Sigmoid colon (tissue), 7 donors: ENCODE results near the gene BDP1. TPM values are rescaled to one million over a fixed set of nuclear protein-coding genes. Genes with fewer than 3 reads are reported as not detected.
"Not testable (repeated sequence)": the region's sequence is repeated elsewhere in the genome, so short reads cannot be mapped to it uniquely, and the experiment has no call there.

Experiments used
- DNase-seq: peaks from one replicate; pipeline ENCODE4 v3.0.0-alpha.2; 2019
- H3K27ac ChIP-seq, 4 donors: fragments of 200-600 bp; sonication (generic); one replicate each; pipeline ENCODE4 v1.5.1; 2016 to 2019; ENCODE audit warnings: mild to moderate bottlenecking in 1 of 4
- H3K27me3 ChIP-seq, 3 donors: fragments of 200-600 bp; sonication (generic); one replicate each; pipeline ENCODE4 v1.5.1; 2019; ENCODE audit warnings: mild to moderate bottlenecking in 1 of 3
- H3K36me3 ChIP-seq, 4 donors: fragments of 200-600 bp; sonication (generic); one replicate each; pipeline ENCODE4 v1.5.1; 2016 to 2019
- H3K4me1 ChIP-seq, 4 donors: fragments of 200-600 bp; sonication (generic); one replicate each; pipeline ENCODE4 v1.5.1; 2017 to 2019
- H3K4me3 ChIP-seq, 4 donors: fragments of 200-600 bp; sonication (generic); one replicate each; pipeline ENCODE4 v1.5.1; 2017 to 2019; ENCODE audit warnings: mild to moderate bottlenecking in 2 of 4, moderate library complexity in 1 of 4
- H3K9me3 ChIP-seq, 4 donors: fragments of 200-600 bp in 3 of 4; sonication (generic) in 3 of 4; one replicate each; pipeline versions ENCODE4 v1.5.1 to v1.6.1; 2013 to 2019
- CTCF ChIP-seq, 4 experiments: fragments of 450-650 bp in 3 of 4; fragments of 200-600 bp in 1 of 4; IDR thresholded peaks; one replicate each; pipeline ENCODE4 v1.5.1; 2016 to 2019; ENCODE audit warnings: antibody characterized with exemption in 4 of 4, mild to moderate bottlenecking in 3 of 4, moderate library complexity in 2 of 4
- EP300 ChIP-seq, 4 donors: sonication (generic); formaldehyde crosslinking; IDR thresholded peaks; one replicate each; pipeline ENCODE4 v1.6.1; 2017; ENCODE audit warnings: antibody characterized with exemption in 4 of 4
- POLR2A ChIP-seq, 2 donors: fragments of 450-650 bp; IDR thresholded peaks; one replicate each; pipeline ENCODE4 v1.6.1; 2016; ENCODE audit warnings: antibody characterized with exemption in 2 of 2, mild to moderate bottlenecking in 2 of 2, moderate library complexity in 2 of 2
- POLR2AphosphoS5 ChIP-seq, 4 donors: sonication (generic); formaldehyde crosslinking; IDR thresholded peaks; one replicate each; pipeline ENCODE4 v1.6.1; 2017; ENCODE audit warnings: antibody characterized with exemption in 4 of 4
- WGBS, 2 donors: extraction: QIAGEN DNeasy Blood & Tissue Kit; methylation state at CpG; one replicate each; pipeline ENCODE4 v1.1.7; 2013; 5-methylcytosine and 5-hydroxymethylcytosine counted together
- intact Hi-C: fragments of 100-400 bp; cut with DNase I; formaldehyde crosslinking; loops from one replicate; pipeline ENCODE4 v1.15.1; 2023
- polyA plus RNA-seq, 3 donors: library from polyadenylated mRNA; stranded (reverse); fragments of 200-250 nt; gene quantifications; one replicate each; pipeline ENCODE4 v1.2.3, GENCODE V29; 2013
- total RNA-seq, 4 donors: library from RNA; depleted of rRNA; stranded (reverse); fragments of >200 nt; gene quantifications; one replicate each; pipeline ENCODE4 v1.1.0, GENCODE V29; 2016
- donor health status: healthy with polysubstance abuse.
- donor health status: Bipolar disorder and iron deficiency.
- donor health status: healthy.

Gene BDP1
- total and polyA plus RNA-seq, 7 donors = 4.8 to 33.0 (median 26.6) TPM

GRCh38 chr5:71569748-71570509 is 114.5 kb downstream of the BDP1 start:
- Histone ChIP-seq H3K27me3 (no peaks in the 10 kb centered on the region), H3K4me3 (no peak overlapping the region), H3K9me3 (no peaks in the 10 kb centered on the region), H3K27ac (no peak overlapping the region), H3K36me3 (peaks cover 0 to 24% (median 3%) of the 10 kb centered on the region in 4 donors), H3K4me1 (no peaks in the 10 kb centered on the region)
- 87 to 94% methylated on average over 5 of the region's 5 CpGs for WGBS, 2 donors
- DNase-seq = no peak
- intact Hi-C loops = no loop called here
- TF ChIP-seq POLR2A (IDR thresholded peaks at IDR 0.05) (no peak), EP300 (IDR thresholded peaks at IDR 0.05) (no peak), CTCF (IDR thresholded peaks at IDR 0.05) (no peak), POLR2AphosphoS5 (IDR thresholded peaks at IDR 0.05) (no peak)

GRCh38 chr5:71571811-71572210 is 116.4 kb downstream of the BDP1 start:
- H3K4me3 ChIP-seq, H3K4me1 ChIP-seq, DNase-seq, H3K9me3 ChIP-seq, H3K27me3 ChIP-seq, intact Hi-C loops, H3K27ac ChIP-seq: not testable (repeated sequence)
- H3K36me3 ChIP-seq = peaks cover 0 to 11% (median 3%) of the 10 kb centered on the region in 4 donors
- 96% methylated on average over 7 of the region's 7 CpGs for WGBS, 2 donors

- no peaks in the 10 kb centered on the region for H3K9me3 ChIP-seq
- H3K4me3 ChIP-seq = no peak overlapping the region
- no peak for TF ChIP-seq EP300 (IDR thresholded peaks at IDR 0.05)
- TF ChIP-seq POLR2A (IDR thresholded peaks at IDR 0.05) = no peak
- no peak for TF ChIP-seq CTCF (IDR thresholded peaks at IDR 0.05)
- TF ChIP-seq POLR2AphosphoS5 (IDR thresholded peaks at IDR 0.05) = no peak
- 81 to 83% methylated on average over 7 of the region's 7 CpGs for WGBS, 2 donors
- peaks cover 0 to 1% (median 0%) of the 10 kb centered on the region in 4 donors for H3K36me3 ChIP-seq
- no peaks in the 10 kb centered on the region for H3K27me3 ChIP-seq
- intact Hi-C loops = no loop called here
- no peak for DNase-seq
- no peak overlapping the region for H3K27ac ChIP-seq
- no peaks in the 10 kb centered on the region for H3K4me1 ChIP-seq
These were observed 118.1 kb downstream of the BDP1 start for GRCh38 chr5:71573591-71573990.

GRCh38 chr5:71575588-71575987 is 120.1 kb downstream of the BDP1 start:
- intact Hi-C loops, H3K36me3 ChIP-seq, H3K9me3 ChIP-seq, H3K27me3 ChIP-seq, H3K4me1 ChIP-seq, DNase-seq, H3K27ac ChIP-seq, H3K4me3 ChIP-seq: not testable (repeated sequence)
- 91 to 92% methylated on average over 4 of the region's 4 CpGs for WGBS, 2 donors

GRCh38 chr5:71576241-71576640 is 120.8 kb downstream of the BDP1 start:
- no peak for DNase-seq
- H3K9me3 ChIP-seq = no peaks in the 10 kb centered on the region
- no peaks in the 10 kb centered on the region for H3K36me3 ChIP-seq
- H3K4me3 ChIP-seq = no peak overlapping the region
- H3K27me3 ChIP-seq = no peaks in the 10 kb centered on the region
- TF ChIP-seq EP300 (IDR thresholded peaks at IDR 0.05) (no peak), POLR2A (IDR thresholded peaks at IDR 0.05) (no peak), CTCF (IDR thresholded peaks at IDR 0.05) (no peak), POLR2AphosphoS5 (IDR thresholded peaks at IDR 0.05) (no peak)
- H3K27ac ChIP-seq = no peak overlapping the region
- H3K4me1 ChIP-seq = no peaks in the 10 kb centered on the region
- WGBS, 2 donors = 98% methylated on average over 3 of the region's 3 CpGs
- intact Hi-C loops = no loop called here

GRCh38 chr5:71577839-71578238 is 122.4 kb downstream of the BDP1 start:
- H3K27ac ChIP-seq, intact Hi-C loops, H3K27me3 ChIP-seq, DNase-seq, H3K4me3 ChIP-seq, H3K9me3 ChIP-seq, H3K36me3 ChIP-seq, H3K4me1 ChIP-seq: not testable (repeated sequence)
- 96% methylated on average over 6 of the region's 6 CpGs for WGBS, 2 donors
